G401.6 (cell line): ENCODE data around the gene PMEPA1.

Experiments
- FAIRE-seq: peaks from 2 replicates; lab custom pipeline; 2012; peaks lifted over from hg19 to GRCh38; lab: Jason Lieb, UNC

Gene PMEPA1

GRCh38 chr20:57660922-57661745 lies 48.7 kb downstream of the PMEPA1 start:
- FAIRE-seq, result no peak

DNA sequence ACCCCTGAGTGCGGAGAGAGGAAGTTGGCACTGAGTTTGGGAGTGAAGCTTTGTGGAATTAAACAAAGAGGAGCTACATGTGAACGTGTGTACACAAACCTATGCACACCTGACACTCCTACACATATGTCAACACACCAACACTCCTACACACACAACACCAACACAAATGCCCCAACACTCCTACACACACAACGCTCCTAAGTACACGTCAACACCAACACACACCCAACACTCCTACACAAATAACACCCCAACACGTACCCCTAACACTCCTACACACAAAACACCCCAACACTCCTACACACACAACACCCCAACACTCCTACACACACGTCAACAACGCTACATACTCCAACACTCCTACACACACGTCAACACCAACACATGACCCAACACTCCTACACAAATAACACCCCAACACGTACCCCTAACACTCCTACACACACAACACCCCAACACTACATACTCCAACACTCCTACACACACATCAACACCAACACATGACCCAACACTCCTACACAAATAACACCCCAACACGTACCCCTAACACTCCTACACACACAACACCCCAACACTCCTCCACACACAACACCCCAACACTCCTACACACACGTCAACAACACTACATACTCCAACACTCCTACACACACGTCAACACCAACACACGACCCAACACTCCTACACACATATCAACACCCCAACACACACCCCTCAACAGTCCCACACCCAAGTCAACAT lies 49.5 kb downstream of the PMEPA1 start:
- FAIRE-seq, result no peak

DNA sequence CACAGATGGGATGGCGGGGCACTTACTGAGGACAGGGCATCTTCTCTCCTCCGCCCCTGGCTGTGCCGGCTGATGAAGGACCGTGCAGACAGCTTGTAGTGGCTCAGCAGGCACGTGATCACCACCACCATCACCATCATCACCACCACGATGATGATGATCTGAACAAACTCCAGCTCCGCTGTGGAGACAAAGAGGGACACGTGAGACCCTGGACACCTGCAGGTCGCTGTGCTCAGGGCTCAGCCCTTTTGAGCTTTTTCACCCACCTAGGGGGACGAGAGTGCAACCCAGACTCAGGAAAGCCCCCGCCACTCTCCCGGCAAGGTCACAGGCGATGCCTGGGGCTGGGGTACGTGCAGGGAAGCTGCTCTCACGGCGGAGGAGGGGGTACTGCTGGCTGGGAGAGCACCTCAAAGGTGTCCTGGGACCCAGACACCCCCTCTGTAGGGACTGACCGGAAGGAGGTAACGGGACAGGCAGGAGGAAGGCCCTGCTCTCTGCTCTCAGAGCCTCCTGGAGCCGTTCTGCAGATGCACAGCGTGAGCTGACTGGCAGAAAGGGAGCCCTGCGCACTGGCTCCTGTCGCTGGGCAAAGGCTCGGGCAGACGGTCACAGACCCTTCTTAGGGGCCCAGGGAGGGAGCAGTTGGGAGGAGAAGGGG lies 50.2 kb downstream of the PMEPA1 start:
- FAIRE-seq, result no peak

DNA sequence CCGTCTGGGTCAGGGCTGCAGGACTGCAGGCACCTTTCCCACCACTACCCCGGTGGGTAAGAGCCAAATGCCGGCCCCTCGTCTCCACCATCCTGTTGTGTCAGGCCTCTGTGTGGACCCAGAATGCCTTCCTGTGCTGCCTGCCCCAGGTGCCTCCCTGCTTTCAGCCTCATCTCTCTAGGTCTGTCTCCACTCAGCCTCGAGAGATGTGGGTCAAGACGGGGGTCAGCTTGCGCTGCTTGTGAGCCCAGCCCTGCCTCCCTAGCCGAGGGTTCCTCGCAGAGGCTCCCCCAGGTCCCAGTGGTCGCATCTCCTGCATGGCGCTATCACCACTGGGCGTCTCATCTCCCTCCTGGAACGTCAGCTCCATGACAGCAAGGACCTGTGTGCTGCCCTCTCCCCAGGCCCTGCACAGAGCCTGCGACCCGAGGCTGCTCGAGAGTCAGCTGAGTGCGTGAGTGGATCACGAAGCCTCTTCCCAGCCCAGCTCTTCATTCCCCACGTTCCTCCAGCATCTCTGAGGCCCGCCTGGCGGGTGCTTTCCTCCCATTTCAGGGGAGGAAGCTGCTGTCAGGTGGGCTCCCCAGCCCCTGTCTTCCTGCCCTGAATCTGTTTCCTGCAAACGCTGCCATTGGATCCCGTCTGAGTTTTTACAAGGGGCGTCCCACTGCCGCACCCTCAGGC lies 50.8 kb downstream of the PMEPA1 start:
- no peak for FAIRE-seq

DNA sequence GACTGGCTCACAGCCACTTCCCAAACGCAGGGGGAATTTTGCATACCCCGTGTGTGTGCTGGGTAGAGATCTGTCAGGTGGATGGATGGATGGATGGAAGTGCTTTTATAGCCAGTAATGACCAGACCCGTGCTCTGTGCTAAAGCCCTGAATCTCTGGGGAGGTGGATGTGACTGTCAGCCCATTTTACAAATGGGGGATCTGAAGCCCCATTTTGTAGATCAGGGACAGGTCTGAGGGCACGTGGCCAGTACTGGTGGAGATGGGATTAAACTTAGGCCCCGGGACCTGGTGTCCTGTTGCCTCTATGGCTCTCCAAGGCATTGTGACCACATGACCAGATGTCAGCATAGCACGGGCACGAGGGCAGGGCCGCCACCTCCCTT lies 51.4 kb downstream of the PMEPA1 start:
- FAIRE-seq, result no peak

- no peak for FAIRE-seq
Observed at GRCh38 chr20:57657535-57658446, 52.0 kb downstream of the PMEPA1 start.

GRCh38 chr20:57656821-57657534 lies 52.8 kb downstream of the PMEPA1 start:
- no peak for FAIRE-seq

GRCh38 chr20:57656252-57656820 lies 53.5 kb downstream of the PMEPA1 start:
- FAIRE-seq, result no peak

DNA sequence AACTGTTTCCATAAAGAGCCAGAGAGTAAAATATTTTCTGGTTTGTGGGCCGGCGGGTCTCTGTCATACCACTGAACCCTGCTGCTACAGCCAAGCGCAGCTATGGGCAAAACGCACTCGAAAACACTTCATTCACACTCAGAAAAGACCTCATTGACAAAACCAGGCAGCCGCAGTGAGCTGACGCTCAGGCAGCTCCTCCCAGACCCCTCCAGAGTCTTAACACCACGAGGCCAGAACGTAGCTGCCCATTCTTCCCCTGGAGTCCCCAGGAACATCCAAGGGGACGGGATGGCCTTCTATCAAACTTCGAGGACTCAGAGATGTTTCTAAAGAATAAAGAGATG lies 54.0 kb downstream of the PMEPA1 start:
- no peak for FAIRE-seq

DNA sequence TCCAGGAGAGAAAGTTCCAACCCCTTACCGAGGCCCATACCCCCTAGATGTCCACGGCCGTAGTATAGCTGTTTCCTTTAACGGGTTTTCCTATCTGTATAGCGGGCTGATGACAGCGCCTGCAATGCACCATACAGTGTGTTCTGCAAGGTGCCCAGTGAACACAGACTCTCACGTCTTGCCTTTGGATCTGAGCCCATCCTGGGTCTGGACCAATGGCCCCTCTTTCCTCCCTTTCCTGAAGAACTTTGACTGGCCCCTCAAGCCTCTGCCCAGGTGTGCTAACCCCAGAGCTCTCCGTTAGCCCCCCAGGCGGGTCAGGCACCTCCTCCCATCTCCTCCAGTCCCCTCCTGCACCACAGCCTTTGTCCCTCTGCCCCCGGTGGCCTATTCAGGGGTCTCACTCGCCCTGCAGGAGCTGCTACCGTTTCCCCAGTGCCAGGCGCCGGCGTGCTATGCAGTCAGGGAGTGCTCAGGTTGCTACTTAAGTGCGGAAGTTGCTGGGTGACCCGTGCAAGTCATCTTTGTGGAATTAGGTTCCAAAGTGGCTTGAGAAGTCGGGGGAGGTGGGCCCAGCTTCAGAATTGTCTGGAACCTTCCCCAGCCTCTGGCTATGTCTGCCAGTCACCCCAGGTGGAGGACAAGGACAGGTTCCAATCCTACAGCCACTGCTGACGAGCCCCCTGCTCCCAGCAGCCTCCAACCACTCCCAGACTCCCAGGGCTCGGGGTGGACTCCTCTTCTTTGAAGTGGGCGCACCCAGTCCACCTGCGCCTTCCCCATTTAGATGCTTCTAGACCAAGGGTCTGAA lies 54.6 kb downstream of the PMEPA1 start:
- FAIRE-seq, result no peak

GRCh38 chr20:57654363-57654997 lies 55.3 kb downstream of the PMEPA1 start:
- FAIRE-seq, result no peak

GRCh38 chr20:57653910-57654309 lies 55.9 kb downstream of the PMEPA1 start:
- FAIRE-seq, result no peak

DNA sequence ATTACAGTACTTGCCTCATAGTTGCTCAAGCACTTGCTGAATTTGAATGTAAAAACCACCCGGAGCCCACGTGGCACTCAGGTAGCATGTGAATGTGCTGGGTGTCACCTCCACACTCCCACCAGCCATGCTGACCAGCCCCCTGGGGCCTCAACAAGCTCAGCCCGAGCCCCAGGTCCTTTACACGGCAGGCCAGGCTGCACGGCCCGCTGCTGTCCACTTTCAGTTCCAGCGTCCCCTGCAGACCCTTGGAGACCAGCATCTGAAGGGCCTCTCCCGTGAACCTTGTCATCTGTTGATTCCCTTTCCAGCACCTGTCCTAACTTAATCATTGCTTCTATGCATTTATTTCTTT lies 56.3 kb downstream of the PMEPA1 start:
- no peak for FAIRE-seq

GRCh38 chr20:57652606-57653545 lies 56.9 kb downstream of the PMEPA1 start:
- FAIRE-seq, result no peak

GRCh38 chr20:57651881-57652605 lies 57.8 kb downstream of the PMEPA1 start:
- no peak for FAIRE-seq

- no peak for FAIRE-seq
Observed at GRCh38 chr20:57650756-57651483, 58.9 kb downstream of the PMEPA1 start.

- no peak for FAIRE-seq
Observed at GRCh38 chr20:57650266-57650665, 59.5 kb downstream of the PMEPA1 start.
